CD4-positive, alpha-beta memory T cell (primary cell): ENCODE measurements around the gene MAPRE2. TPM values are rescaled to one million over a fixed set of nuclear protein-coding genes. Genes with fewer than 3 reads are reported as not detected.
A peak's percentile ranks its signal among the peaks of the same experiment; 100 is the strongest.

Experiments used
- CTCF ChIA-PET: fragments of 350-600 bp; sonication (Branson Sonifier 250); formaldehyde crosslinking; loops from one replicate; lab custom pipeline; 2021; ENCODE audit warnings: inconsistent platforms; ENCODE audit not compliant: partially characterized antibody; lab: Charles Lee
- POLR2A ChIA-PET: fragments of 350-600 bp; sonication (Branson Sonifier 250); formaldehyde crosslinking; loops from one replicate; lab custom pipeline; 2021; ENCODE audit not compliant: partially characterized antibody; lab: Charles Lee
- DNase-seq, 5 donors: peaks; one replicate each; pipeline versions ENCODE4 v3.0.0 to v3.0.0-alpha.2; 2020 to 2022; ENCODE audit warnings: mixed read lengths in 1 of 5
- H3K27ac ChIP-seq: one replicate; pipeline ENCODE4 v1.7.0; 2013; ENCODE audit warnings: low read depth, low read length
- H3K27me3 ChIP-seq: 2 replicates; pipeline ENCODE4 v1.7.0; 2013; ENCODE audit warnings: mild to moderate bottlenecking, low read length, moderate library complexity; ENCODE audit not compliant: insufficient read depth
- H3K36me3 ChIP-seq: 2 replicates; pipeline ENCODE4 v1.7.0; 2013; ENCODE audit warnings: mild to moderate bottlenecking, low read length, moderate library complexity; ENCODE audit not compliant: insufficient read depth
- H3K4me1 ChIP-seq: 2 replicates; pipeline ENCODE4 v1.7.0; 2013; ENCODE audit warnings: mild to moderate bottlenecking, low read length, moderate library complexity; ENCODE audit not compliant: insufficient read depth
- H3K4me3 ChIP-seq, 2 donors: one replicate each; pipeline ENCODE4 v1.7.0; 2013; ENCODE audit warnings: low read length in 2 of 2, mild to moderate bottlenecking in 1 of 2
- H3K9me3 ChIP-seq, 2 donors: one replicate each; pipeline ENCODE4 v1.7.0; 2013; ENCODE audit warnings: low read length in 2 of 2, control low read depth in 1 of 2; ENCODE audit not compliant: control insufficient read depth in 1 of 2
- H3K27ac Mint-ChIP-seq, 7 donors: one replicate each; pipeline ENCODE4 v1.8.0; 2020 to 2021; ENCODE audit warnings: mixed read lengths in 7 of 7, mild to moderate bottlenecking in 6 of 7, inconsistent platforms in 3 of 7, moderate library complexity in 3 of 7
- H3K27me3 Mint-ChIP-seq, 2 donors: one replicate each; pipeline ENCODE4 v1.8.0; 2020 to 2021; ENCODE audit warnings: mixed read lengths in 2 of 2
- H3K36me3 Mint-ChIP-seq, 2 donors: one replicate each; pipeline ENCODE4 v1.8.0; 2020 to 2021; ENCODE audit warnings: mixed read lengths in 2 of 2, inconsistent platforms in 1 of 2, mild to moderate bottlenecking in 1 of 2
- H3K4me1 Mint-ChIP-seq, 4 donors: one replicate each; pipeline ENCODE4 v1.8.0; 2020 to 2021; ENCODE audit warnings: mixed read lengths in 4 of 4, mild to moderate bottlenecking in 1 of 4
- H3K4me3 Mint-ChIP-seq, 8 donors: one replicate each; pipeline ENCODE4 v1.8.0; 2020 to 2021; ENCODE audit warnings: mixed read lengths in 8 of 8, mild to moderate bottlenecking in 7 of 8, moderate library complexity in 6 of 8, inconsistent platforms in 3 of 8
- H3K9me3 Mint-ChIP-seq, 8 donors: one replicate each; pipeline ENCODE4 v1.8.0; 2020 to 2021; ENCODE audit warnings: mixed read lengths in 8 of 8, mild to moderate bottlenecking in 5 of 8, inconsistent platforms in 3 of 8, moderate library complexity in 1 of 8
- intact Hi-C: fragments of 100-400 bp; cut with micrococcal nuclease; formaldehyde crosslinking; loops from one replicate; pipeline ENCODE4 v1.15.1; 2023
- polyA plus RNA-seq, 2 donors: library from polyadenylated mRNA; unstranded; fragments of 300-500 nt; fragmentation: Illumina TruSeq; gene quantifications; one replicate each; pipeline ENCODE4 v1.2.3, GENCODE V29; 2021
- total RNA-seq, 2 experiments: library from RNA; stranded (reverse); gene quantifications; one replicate each; pipeline ENCODE4 v1.2.3, GENCODE V29; 2021

The MAPRE2 gene
- total and polyA plus RNA-seq, 4 experiments from 2014 or later = 48.8 to 100 (median 60.3) TPM

DNA sequence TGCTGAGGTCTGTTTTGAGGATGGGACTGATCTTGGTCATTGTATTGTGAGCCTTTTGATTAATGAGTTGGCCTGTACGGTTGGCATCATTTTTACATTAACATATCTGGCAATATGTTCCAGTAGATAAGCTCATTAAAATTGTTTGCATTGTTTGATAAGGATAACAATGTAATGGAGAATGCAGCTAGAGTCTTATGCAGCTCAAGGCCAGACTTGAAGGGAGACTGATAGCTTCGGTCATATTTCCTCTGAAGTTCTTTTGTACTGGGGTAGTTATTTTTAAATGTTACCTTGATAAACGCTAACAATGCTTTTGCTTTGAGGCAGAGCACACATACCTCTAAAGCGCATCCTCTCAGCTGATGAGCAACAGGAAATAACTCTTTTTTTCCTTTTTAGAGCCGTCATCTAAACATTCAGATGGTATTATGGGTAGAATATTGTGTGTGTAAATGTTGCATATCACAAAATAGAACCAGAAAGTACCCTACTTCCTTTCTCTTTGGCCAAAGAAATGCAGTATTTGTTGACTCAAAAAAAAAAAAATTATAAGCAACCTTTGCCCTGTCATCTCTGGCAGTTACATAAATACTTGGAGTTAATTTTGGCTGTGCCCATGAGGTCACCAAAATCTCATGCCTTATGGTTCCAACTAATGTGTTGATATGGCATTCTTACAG, 1.3 kb downstream of the MAPRE2 start:
- DNase-seq = peak; percentile 67 to 82 (median 74)
- Mint-ChIP-seq H3K4me3 (peak overlapping the region; percentile 91 to 99 (median 98)), H3K9me3 (peaks cover 0 to 4% (median 0%) of the 10 kb centered on the region in 8 donors), H3K4me1 (peaks cover 45 to 73% (median 57%) of the 10 kb centered on the region in 4 donors), H3K36me3 (peaks cover 0 to 22% of the 10 kb centered on the region in 2 donors), H3K27ac (peak overlapping the region; percentile 93 to 100 (median 98)), H3K27me3 (peaks cover 0 to 2% of the 10 kb centered on the region in 2 donors)
- H3K27me3 ChIP-seq = no peaks in the 10 kb centered on the region
- peaks cover 54% of the 10 kb centered on the region for H3K4me1 ChIP-seq
- intact Hi-C loops = loop anchor here (1.0 to 5.0 kb wide), 7 partner anchors 30 to 1085 kb away; partner anchors contain the start of genes ELP2, INO80C, RPRD1A and SLC39A6
- peak overlapping the region; percentile 73 to 98 for H3K4me3 ChIP-seq
- ChIA-PET POLR2A (interaction anchor here (0.5 to 4.2 kb wide), 14 partner anchors 8 to 455 kb away, joined by 3 to 172 read pairs (median 4); partner anchors contain the start of genes INO80C, ZNF24 and ZNF397), CTCF (interaction anchor here (0.6 to 3.9 kb wide), 4 partner anchors 14 to 187 kb away, joined by 4 to 105 read pairs (median 13); no protein-coding TSS in a partner anchor)
- no peaks in the 10 kb centered on the region for H3K9me3 ChIP-seq
- H3K36me3 ChIP-seq = no peaks in the 10 kb centered on the region
- H3K27ac ChIP-seq = peak overlapping the region; percentile 94

- H3K27ac Mint-ChIP-seq = peak overlapping the region; percentile 93 to 100 (median 98)
- H3K4me3 Mint-ChIP-seq = peak overlapping the region; percentile 91 to 99 (median 98)
- H3K9me3 Mint-ChIP-seq = peaks cover 0 to 4% (median 0%) of the 10 kb centered on the region in 8 donors
- ChIA-PET CTCF (interaction anchor here (3.1 to 3.9 kb wide), 2 partner anchors 15 to 37 kb away, joined by 15 to 105 read pairs; no protein-coding TSS in a partner anchor), POLR2A (interaction anchor here (0.5 to 4.2 kb wide), 5 partner anchors 15 to 249 kb away, joined by 3 to 172 read pairs (median 5); partner anchors contain the start of gene ZNF397)
- peak overlapping the region in 1 of 2 donors; percentile 98 for H3K4me3 ChIP-seq
- peak in 1 of 5 donors; percentile 57 for DNase-seq
- H3K27ac ChIP-seq = peak overlapping the region; percentile 94
- peaks cover 4 to 22% of the 10 kb centered on the region in 2 donors for H3K36me3 Mint-ChIP-seq
- H3K4me1 ChIP-seq = peaks cover 54% of the 10 kb centered on the region
- no peaks in the 10 kb centered on the region for H3K27me3 ChIP-seq
- intact Hi-C loops = loop anchor here (2.0 to 5.0 kb wide), 5 partner anchors 30 to 1084 kb away; partner anchors contain the start of genes ELP2, INO80C, RPRD1A and SLC39A6
- H3K27me3 Mint-ChIP-seq = peaks cover 0 to 2% of the 10 kb centered on the region in 2 donors
- H3K9me3 ChIP-seq = no peaks in the 10 kb centered on the region
- peaks cover 47 to 79% (median 62%) of the 10 kb centered on the region in 4 donors for H3K4me1 Mint-ChIP-seq
- no peaks in the 10 kb centered on the region for H3K36me3 ChIP-seq
These were observed 2.0 kb downstream of the MAPRE2 start for GRCh38 chr18:35043207-35043606.

- H3K27me3 ChIP-seq = no peaks in the 10 kb centered on the region
- H3K9me3 ChIP-seq = no peaks in the 10 kb centered on the region
- ChIA-PET CTCF (interaction anchor here (6.4 kb wide), 1 partner anchor 17 kb away, joined by 48 read pairs; no protein-coding TSS in a partner anchor), POLR2A (interaction anchor here (2.5 kb wide), 1 partner anchor 15 kb away, joined by 15 read pairs; no protein-coding TSS in a partner anchor)
- peaks cover 69% of the 10 kb centered on the region for H3K4me1 ChIP-seq
- H3K4me3 Mint-ChIP-seq = peak overlapping the region in 7 of 8 donors; percentile 27 to 76 (median 54)
- H3K9me3 Mint-ChIP-seq = peaks cover 0 to 4% (median 0%) of the 10 kb centered on the region in 8 donors
- H3K36me3 ChIP-seq = no peaks in the 10 kb centered on the region
- peaks cover 56 to 92% (median 73%) of the 10 kb centered on the region in 4 donors for H3K4me1 Mint-ChIP-seq
- DNase-seq = no peak
- no peak overlapping the region for H3K4me3 ChIP-seq
- peaks cover 0 to 2% of the 10 kb centered on the region in 2 donors for H3K27me3 Mint-ChIP-seq
- peak overlapping the region; percentile 22 to 98 (median 76) for H3K27ac Mint-ChIP-seq
- no peak overlapping the region for H3K27ac ChIP-seq
- peaks cover 4 to 22% of the 10 kb centered on the region in 2 donors for H3K36me3 Mint-ChIP-seq
- intact Hi-C loops = no loop called here
These were observed 3.9 kb downstream of the MAPRE2 start for GRCh38 chr18:35045121-35045520.

GRCh38 chr18:35045806-35046205, 4.6 kb downstream of the MAPRE2 start:
- ChIA-PET CTCF (interaction anchor here (1.0 to 6.4 kb wide), 3 partner anchors 17 to 98 kb away, joined by 3 to 48 read pairs (median 7); no protein-coding TSS in a partner anchor), POLR2A (interaction anchor here (1.1 to 2.5 kb wide), 3 partner anchors 16 to 452 kb away, joined by 3 to 15 read pairs (median 3); partner anchors contain the start of gene INO80C)
- peak overlapping the region in 4 of 8 donors; percentile 39 to 76 (median 68) for H3K4me3 Mint-ChIP-seq
- no peak for DNase-seq
- intact Hi-C loops = no loop called here
- H3K36me3 Mint-ChIP-seq = peaks cover 4 to 22% of the 10 kb centered on the region in 2 donors
- H3K27ac Mint-ChIP-seq = peak overlapping the region in 6 of 7 donors; percentile 13 to 98 (median 74)
- H3K27me3 Mint-ChIP-seq = peaks cover 0 to 2% of the 10 kb centered on the region in 2 donors
- no peak overlapping the region for H3K27ac ChIP-seq
- H3K4me3 ChIP-seq = no peak overlapping the region
- peaks cover 61 to 93% (median 76%) of the 10 kb centered on the region in 4 donors for H3K4me1 Mint-ChIP-seq
- no peaks in the 10 kb centered on the region for H3K36me3 ChIP-seq
- peaks cover 71% of the 10 kb centered on the region for H3K4me1 ChIP-seq
- H3K9me3 ChIP-seq = no peaks in the 10 kb centered on the region
- peaks cover 0 to 4% (median 0%) of the 10 kb centered on the region in 8 donors for H3K9me3 Mint-ChIP-seq
- no peaks in the 10 kb centered on the region for H3K27me3 ChIP-seq

DNA sequence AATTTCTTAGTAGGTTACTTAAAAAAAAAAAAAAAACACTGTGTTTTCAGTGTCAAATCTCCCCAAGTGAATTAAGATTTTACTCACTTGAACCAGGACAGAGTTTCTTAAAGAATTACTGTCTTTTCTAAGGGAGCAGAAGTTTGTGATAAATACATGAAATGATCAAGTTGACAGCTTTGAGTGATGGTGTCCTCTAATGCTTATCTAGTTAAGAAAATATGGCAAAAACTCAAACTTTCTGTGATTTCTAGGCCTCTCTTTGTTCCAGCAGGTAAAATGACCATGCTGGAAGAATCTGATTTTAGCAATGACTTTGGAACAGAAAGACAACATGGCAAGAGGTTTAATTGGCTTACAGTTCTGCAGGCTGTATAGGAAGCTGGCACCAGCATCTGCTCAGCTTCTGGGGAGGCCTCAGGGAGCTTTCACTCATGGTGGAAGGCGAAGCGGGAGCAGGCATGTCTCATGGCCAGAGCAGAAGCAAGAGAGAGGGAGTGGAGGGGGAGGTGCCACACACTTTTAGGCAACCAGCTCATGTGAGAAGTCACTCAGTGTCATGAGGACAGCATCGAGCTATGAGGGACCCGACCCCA, 6.6 kb downstream of the MAPRE2 start:
- ChIA-PET CTCF (interaction anchor here (1.3 to 6.4 kb wide), 2 partner anchors 19 to 184 kb away, joined by 3 to 48 read pairs; no protein-coding TSS in a partner anchor), POLR2A (no interaction called here)
- no peak for DNase-seq
- H3K27me3 Mint-ChIP-seq = no peaks in the 10 kb centered on the region
- Histone ChIP-seq H3K27me3 (no peaks in the 10 kb centered on the region), H3K27ac (no peak overlapping the region), H3K4me3 (no peak overlapping the region), H3K9me3 (no peaks in the 10 kb centered on the region), H3K36me3 (no peaks in the 10 kb centered on the region), H3K4me1 (peaks cover 83% of the 10 kb centered on the region)
- peaks cover 61 to 92% (median 79%) of the 10 kb centered on the region in 4 donors for H3K4me1 Mint-ChIP-seq
- peak overlapping the region in 3 of 7 donors; percentile 5 to 77 (median 20) for H3K27ac Mint-ChIP-seq
- intact Hi-C loops = no loop called here
- peaks cover 0 to 2% (median 0%) of the 10 kb centered on the region in 8 donors for H3K9me3 Mint-ChIP-seq
- H3K36me3 Mint-ChIP-seq = peaks cover 5 to 7% of the 10 kb centered on the region in 2 donors
- peak overlapping the region in 1 of 8 donors; percentile 47 for H3K4me3 Mint-ChIP-seq

GRCh38 chr18:35049111-35050027, 8.2 kb downstream of the MAPRE2 start:
- intact Hi-C loops = no loop called here
- Histone ChIP-seq H3K27me3 (no peaks in the 10 kb centered on the region), H3K36me3 (no peaks in the 10 kb centered on the region), H3K27ac (peak overlapping the region; percentile 0), H3K4me1 (peaks cover 67% of the 10 kb centered on the region), H3K4me3 (peak overlapping the region in 1 of 2 donors; percentile 31), H3K9me3 (no peaks in the 10 kb centered on the region)
- Mint-ChIP-seq H3K4me3 (peak overlapping the region; percentile 7 to 80 (median 62)), H3K27ac (peak overlapping the region; percentile 12 to 90 (median 77)), H3K27me3 (no peaks in the 10 kb centered on the region), H3K36me3 (peaks cover 7 to 8% of the 10 kb centered on the region in 2 donors), H3K4me1 (peaks cover 58 to 87% (median 70%) of the 10 kb centered on the region in 4 donors), H3K9me3 (peaks cover 0 to 2% (median 0%) of the 10 kb centered on the region in 8 donors)
- ChIA-PET POLR2A (interaction anchor here (0.5 to 3.2 kb wide), 2 partner anchors 8 to 20 kb away, joined by 3 to 18 read pairs; partner anchors contain the start of gene MAPRE2), CTCF (interaction anchor here (6.4 kb wide), 1 partner anchor 21 kb away, joined by 48 read pairs; no protein-coding TSS in a partner anchor)
- DNase-seq = no peak
